ENCODE data around the gene DYNLT1.
"Not testable (repeated sequence)": the region's sequence is repeated elsewhere in the genome, so short reads cannot be mapped to it uniquely, and the experiment has no call there.

DYNLT1 gene

GRCh38 chr6:158653577-158654354 lies 9.2 kb upstream of the DYNLT1 start:
- no peak overlapping the region for H3K27ac ChIP-seq (replicated peaks)

GRCh38 chr6:158651981-158652737 lies 7.6 kb upstream of the DYNLT1 start:
- not testable (repeated sequence) for H3K27me3 ChIP-seq (ENCODE audit: insufficient read depth, poor library complexity, severe bottlenecking); H3K4me3 ChIP-seq (replicated peaks; ENCODE audit: insufficient read depth, low read length); H3K27ac ChIP-seq (replicated peaks); DNase-seq (ENCODE audit: low read depth in 1 of 2, low spot score in 1 of 2)

More at GRCh38 chr6:158653577-158654354, 9.2 kb upstream of the DYNLT1 start:
- Histone ChIP-seq H3K27me3 (ENCODE audit: insufficient read depth, poor library complexity, severe bottlenecking) (peaks cover 5% of the 10 kb centered on the region), H3K4me3 (replicated peaks; ENCODE audit: insufficient read depth, low read length) (no peak overlapping the region)
- peak in 1 of 2 experiments; percentile 66 for DNase-seq (ENCODE audit: low read depth in 1 of 2, low spot score in 1 of 2)
- TF ChIP-seq REST (IDR thresholded peaks at IDR 0.05; ENCODE audit: insufficient replicate concordance, low read depth) = no peak
- TF ChIP-seq POLR2AphosphoS5 (IDR thresholded peaks at IDR 0.05; ENCODE audit: low read depth) = 0 out of 2 replicates have a peak, but pooled peaks have one; percentile 42
- TF ChIP-seq SPI1 (IDR thresholded peaks at IDR 0.05; ENCODE audit: borderline replicate concordance, low read depth) = no peak
- TF ChIP-seq CTCF (IDR thresholded peaks at IDR 0.05; ENCODE audit: insufficient read depth, low read length) = no peak

GRCh38 chr6:158649289-158650143 lies 5.0 kb upstream of the DYNLT1 start, which contains the start of gene SYTL3:
TSS of gene SYTL3 (plus strand) at chr6:158650054. CDS start at chr6:158663269, 13,215 bp downstream.
- DNase-seq (ENCODE audit: low read depth in 1 of 2, low spot score in 1 of 2) = peak; percentile 43 to 68
- Histone ChIP-seq H3K27me3 (ENCODE audit: insufficient read depth, poor library complexity, severe bottlenecking) (no peaks in the 10 kb centered on the region), H3K27ac (replicated peaks) (no peak within 1 kb of the TSS), H3K4me3 (replicated peaks; ENCODE audit: insufficient read depth, low read length) (no peak within 1 kb of the TSS)
- TF ChIP-seq SPI1 (IDR thresholded peaks at IDR 0.05; ENCODE audit: borderline replicate concordance, low read depth) (peak; percentile 65; the same call in 1 of the 2 replicates), POLR2AphosphoS5 (IDR thresholded peaks at IDR 0.05; ENCODE audit: low read depth) (no peak), REST (IDR thresholded peaks at IDR 0.05; ENCODE audit: insufficient replicate concordance, low read depth) (no peak), CTCF (IDR thresholded peaks at IDR 0.05; ENCODE audit: insufficient read depth, low read length) (no peak), GABPA (IDR thresholded peaks at IDR 0.05; ENCODE audit: low read depth) (no peak)
